Ascending aorta (tissue), 2 donors: ENCODE measurements around the gene POTEI. TPM values are rescaled to one million over a fixed set of nuclear protein-coding genes. Genes with fewer than 3 reads are reported as not detected.
"Not testable (repeated sequence)": the region's sequence is repeated elsewhere in the genome, so short reads cannot be mapped to it uniquely, and the experiment has no call there.

Experiments used
- DNase-seq, 2 donors: peaks; one replicate each; pipeline ENCODE4 v3.0.0-alpha.2; 2019; ENCODE audit warnings: low spot score in 2 of 2
- H3K27ac ChIP-seq, 2 donors: fragments of 200-600 bp; sonication (generic); one replicate each; pipeline ENCODE4 v1.5.1; 2016 to 2017; ENCODE audit warnings: mild to moderate bottlenecking in 1 of 2
- H3K27me3 ChIP-seq: fragments of 200-600 bp; sonication (generic); one replicate; pipeline ENCODE4 v1.5.1; 2017
- H3K36me3 ChIP-seq, 2 donors: fragments of 200-600 bp; sonication (generic); one replicate each; pipeline ENCODE4 v1.5.1; 2016
- H3K4me1 ChIP-seq, 2 donors: fragments of 200-600 bp; sonication (generic); one replicate each; pipeline ENCODE4 v1.5.1; 2016 to 2017; ENCODE audit warnings: mild to moderate bottlenecking in 1 of 2
- H3K4me3 ChIP-seq, 2 donors: fragments of 200-600 bp; sonication (generic); one replicate each; pipeline ENCODE4 v1.5.1; 2016 to 2017; ENCODE audit warnings: mild to moderate bottlenecking in 1 of 2
- H3K9me3 ChIP-seq, 2 donors: fragments of 200-600 bp; sonication (generic); one replicate each; pipeline ENCODE4 v1.5.1; 2016
- intact Hi-C: fragments of 100-400 bp; cut with DNase I; formaldehyde crosslinking; loops from one replicate; pipeline ENCODE4 v1.15.1; 2023
- total RNA-seq: library from RNA; depleted of rRNA; stranded (reverse); fragments of >200 nt; gene quantifications from one replicate; pipeline ENCODE4 v1.1.0, GENCODE V29; 2016

The POTEI gene
- not detected for total RNA-seq

DNA sequence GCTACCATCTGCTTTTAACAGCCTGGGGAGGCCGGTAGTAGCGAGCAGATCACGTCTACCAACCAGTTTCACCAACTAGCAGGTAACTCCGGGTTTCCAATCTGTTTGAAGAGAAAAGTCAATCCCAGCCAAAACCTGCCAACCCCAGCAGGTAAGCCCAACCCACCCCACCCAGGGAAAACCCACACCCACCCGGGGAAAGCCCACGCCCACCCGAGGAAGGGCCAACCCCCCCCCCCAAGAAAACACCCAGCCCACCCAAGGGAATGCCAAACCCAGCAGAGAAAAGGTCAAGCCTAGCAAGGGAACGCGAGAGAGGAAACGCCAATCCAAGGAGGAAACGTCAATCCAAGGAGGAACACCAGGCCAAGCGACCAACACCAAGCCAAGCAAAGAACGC, at the start of gene POTEI:
TSS of gene POTEI (minus strand) at position 101 of the 400 bp plus-strand sequence. CDS start at position 8, 93 bp downstream.
- H3K36me3 ChIP-seq, DNase-seq, H3K27ac ChIP-seq, intact Hi-C loops, H3K27me3 ChIP-seq, H3K4me1 ChIP-seq, H3K4me3 ChIP-seq, H3K9me3 ChIP-seq: not testable (repeated sequence)

DNA sequence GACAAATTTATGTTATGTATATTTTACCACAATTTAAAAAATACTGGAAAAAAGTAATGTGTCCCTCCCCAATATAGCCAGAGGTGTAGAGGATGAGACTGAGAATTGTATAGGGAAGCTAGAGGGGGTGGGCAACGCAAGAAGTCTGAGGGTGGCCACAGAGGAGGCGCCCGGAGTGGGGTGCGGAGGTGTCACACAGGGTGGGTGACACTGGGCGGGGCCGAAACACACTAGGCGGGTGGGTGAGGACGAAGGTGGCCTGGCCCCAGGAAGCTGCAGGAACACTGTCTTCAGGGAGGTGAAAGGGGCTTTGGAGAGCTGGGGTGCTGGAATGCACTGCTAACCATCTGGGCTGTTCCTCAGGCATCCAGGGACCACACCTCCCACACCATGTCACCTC, 47.3 kb upstream of the POTEI start:
- H3K4me3 ChIP-seq, H3K4me1 ChIP-seq, DNase-seq, H3K9me3 ChIP-seq, H3K27me3 ChIP-seq, intact Hi-C loops, H3K36me3 ChIP-seq, H3K27ac ChIP-seq: not testable (repeated sequence)

DNA sequence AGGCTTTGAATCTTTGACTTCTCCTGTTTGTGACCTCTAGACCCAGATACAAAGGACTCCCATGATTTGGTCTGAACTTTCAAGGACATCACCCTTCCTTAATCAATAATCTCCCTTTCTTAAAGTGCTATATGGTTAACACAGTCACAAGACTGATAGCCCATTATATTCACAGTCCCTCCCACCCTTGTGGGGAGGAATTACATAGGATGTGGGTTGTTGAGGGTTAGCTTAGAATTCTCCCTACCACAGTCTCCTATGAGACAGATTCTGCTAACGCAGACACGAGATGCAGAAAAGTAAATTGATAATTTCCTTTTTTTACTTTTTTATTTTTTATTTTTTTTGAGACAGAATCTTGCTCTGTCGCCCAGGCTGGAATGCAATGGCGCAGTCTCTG, 45.0 kb upstream of the POTEI start:
- H3K4me1 ChIP-seq, H3K27me3 ChIP-seq, H3K9me3 ChIP-seq, H3K27ac ChIP-seq, DNase-seq, intact Hi-C loops, H3K4me3 ChIP-seq, H3K36me3 ChIP-seq: not testable (repeated sequence)

DNA sequence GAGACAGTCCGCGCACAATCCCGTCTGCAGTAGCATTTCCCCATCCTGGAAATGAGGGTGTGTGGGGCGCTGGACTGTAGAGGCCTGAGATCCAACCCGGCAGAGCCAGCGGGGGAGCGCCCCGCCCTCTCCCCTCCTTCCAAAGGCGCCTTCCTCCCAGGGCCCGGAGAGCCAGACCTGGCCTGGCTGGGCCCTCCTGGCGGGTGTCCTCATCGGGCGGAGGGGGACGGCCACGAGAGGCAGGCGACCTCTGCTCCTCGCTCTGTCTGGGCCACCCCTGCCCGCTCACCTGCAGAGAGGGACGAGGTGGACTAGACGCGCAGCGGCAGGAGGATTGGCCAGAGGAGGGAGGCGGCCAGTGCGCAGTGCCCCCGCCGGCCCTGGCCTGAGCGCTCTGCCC, 40.3 kb upstream of the POTEI start:
- H3K4me1 ChIP-seq, H3K9me3 ChIP-seq, DNase-seq, H3K4me3 ChIP-seq, H3K27ac ChIP-seq, H3K36me3 ChIP-seq, H3K27me3 ChIP-seq, intact Hi-C loops: not testable (repeated sequence)

DNA sequence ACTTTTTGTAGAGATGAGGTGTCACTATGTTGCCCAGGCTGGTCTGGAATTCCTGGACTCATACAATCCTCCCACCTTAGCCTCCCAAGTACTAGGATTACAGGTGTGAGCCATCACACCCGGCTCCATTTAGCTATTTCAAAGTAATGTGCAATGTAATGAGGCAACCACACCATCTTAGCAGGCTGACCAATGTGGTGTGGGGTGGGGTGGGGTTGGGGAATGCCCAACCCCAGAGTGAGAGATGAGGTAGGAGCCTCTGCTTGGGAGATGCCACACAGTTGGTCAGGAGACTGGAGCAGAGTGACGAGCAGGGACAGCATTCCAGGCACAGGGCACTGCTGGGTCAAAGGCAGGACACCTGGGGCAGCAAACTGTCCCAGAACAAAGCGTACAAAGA, 39.3 kb upstream of the POTEI start:
- H3K4me1 ChIP-seq, intact Hi-C loops, H3K4me3 ChIP-seq, H3K9me3 ChIP-seq, H3K36me3 ChIP-seq, DNase-seq, H3K27me3 ChIP-seq, H3K27ac ChIP-seq: not testable (repeated sequence)

DNA sequence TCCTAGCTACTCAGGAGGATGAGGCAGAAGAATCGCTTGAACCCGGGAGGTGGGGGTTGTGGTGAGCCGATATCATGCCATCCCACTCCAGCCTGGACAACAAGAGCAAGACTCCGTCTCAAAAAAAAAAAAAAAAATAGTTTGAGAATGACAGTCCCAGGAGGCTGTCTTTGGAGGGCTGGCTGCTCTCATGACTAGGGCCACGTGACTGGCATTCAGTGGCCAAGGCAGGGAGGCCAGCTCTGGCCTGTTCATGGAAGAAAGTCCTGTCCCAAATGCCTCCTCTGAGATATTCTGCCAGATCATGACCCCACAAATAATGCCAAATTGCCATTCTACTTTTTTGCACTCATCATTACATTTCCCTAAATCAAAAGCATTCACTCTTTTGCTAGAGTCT, 35.9 kb upstream of the POTEI start:
- H3K4me1 ChIP-seq, H3K36me3 ChIP-seq, intact Hi-C loops, DNase-seq, H3K4me3 ChIP-seq, H3K9me3 ChIP-seq, H3K27me3 ChIP-seq, H3K27ac ChIP-seq: not testable (repeated sequence)

DNA sequence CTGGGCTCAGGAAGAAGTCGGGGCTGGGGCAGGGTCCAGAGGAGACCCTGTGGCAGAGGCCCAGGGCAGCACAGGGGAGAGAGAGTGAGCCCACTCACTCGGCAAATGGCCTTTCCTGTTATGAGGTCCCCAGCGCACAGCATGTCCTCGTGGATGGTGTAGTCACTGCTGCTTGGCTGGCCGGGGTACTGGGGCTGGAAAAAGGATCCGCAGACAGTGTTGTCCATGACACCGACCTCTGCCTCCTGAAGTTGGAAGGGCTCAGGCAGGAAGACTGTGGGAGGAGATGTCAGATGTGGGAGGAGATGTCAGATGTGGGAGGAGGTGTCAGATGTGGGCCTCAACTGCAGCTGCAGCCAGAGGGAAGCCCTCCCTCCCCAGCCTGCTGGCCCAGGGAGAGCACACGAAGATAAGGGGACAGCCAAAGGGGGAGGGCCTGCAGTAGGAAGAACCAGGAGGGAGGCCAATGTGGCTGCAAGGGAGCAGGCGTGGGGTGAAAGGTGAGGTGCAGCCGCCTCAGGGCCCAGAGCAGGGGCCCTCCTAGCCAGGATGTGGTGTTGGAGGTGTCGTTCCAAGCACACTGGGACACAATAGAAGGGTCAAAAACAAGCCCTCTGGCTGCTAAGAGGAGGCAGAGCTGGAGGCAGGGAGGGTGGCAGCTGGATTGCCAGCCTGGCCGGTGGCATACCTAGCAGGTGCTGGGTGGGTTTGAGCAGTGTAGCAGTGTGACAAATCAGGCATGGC, 34.8 kb upstream of the POTEI start:
- H3K9me3 ChIP-seq, H3K4me3 ChIP-seq, H3K27ac ChIP-seq, DNase-seq, H3K4me1 ChIP-seq, H3K36me3 ChIP-seq, H3K27me3 ChIP-seq, intact Hi-C loops: not testable (repeated sequence)

DNA sequence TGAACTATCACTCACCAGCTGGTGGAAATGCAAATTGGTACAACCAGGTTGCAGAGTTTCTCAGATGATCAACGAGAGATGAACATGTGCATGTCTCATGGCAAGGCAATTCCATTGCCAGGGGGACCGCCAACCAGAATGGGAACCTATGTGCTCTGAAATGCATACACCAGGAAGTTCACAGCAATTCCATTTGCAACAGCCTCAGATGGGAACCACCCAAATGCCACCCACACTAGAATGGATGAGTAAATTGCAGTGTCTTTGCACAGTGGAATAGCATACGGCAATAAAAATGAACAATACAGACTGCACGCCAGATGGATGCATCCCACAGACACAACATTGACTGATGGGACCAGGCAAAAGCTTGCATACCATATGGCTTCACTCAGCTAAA, 33.7 kb upstream of the POTEI start:
- H3K27ac ChIP-seq, H3K36me3 ChIP-seq, intact Hi-C loops, H3K4me3 ChIP-seq, DNase-seq, H3K4me1 ChIP-seq, H3K9me3 ChIP-seq, H3K27me3 ChIP-seq: not testable (repeated sequence)

DNA sequence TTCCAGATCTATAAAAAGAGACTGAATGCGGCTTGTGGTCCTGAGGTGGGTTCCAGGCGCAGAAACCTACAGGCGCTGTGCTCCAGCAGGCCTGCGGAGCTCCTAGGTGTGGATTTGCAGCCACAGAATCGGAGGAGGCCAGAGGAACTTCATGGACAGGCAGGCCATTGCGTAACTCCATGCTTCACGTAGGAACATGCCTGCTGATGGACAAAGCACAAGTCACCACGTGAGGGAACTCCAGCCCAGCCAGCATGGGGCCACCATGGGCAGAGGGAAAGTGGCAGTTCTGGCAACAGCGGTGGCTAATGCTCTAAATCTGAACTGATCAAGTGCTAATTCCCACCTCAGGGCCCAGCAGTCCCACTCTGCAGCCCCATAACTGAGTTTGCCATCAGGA, 29.1 kb upstream of the POTEI start:
- H3K36me3 ChIP-seq, H3K27ac ChIP-seq, H3K4me3 ChIP-seq, H3K27me3 ChIP-seq, H3K9me3 ChIP-seq, DNase-seq, intact Hi-C loops, H3K4me1 ChIP-seq: not testable (repeated sequence)

DNA sequence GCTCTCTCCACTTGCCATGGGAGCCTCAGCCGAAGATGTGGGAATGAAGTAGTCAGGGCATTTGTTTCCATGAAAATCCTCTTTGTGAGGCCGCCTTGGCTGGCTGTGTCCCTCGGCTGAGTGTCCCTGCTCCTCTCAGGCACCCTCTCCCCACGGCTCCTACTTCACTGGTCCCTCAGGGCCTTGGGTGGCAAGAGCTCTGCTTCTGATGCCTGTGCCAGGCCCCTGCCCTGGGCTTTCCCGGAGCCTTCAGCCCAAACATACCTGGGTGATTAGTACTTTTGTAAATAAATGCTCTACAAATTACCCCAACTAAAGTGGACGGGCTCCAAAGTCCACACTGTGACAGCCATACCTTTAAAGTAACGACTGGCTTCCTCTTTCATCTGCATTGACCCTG, 27.5 kb upstream of the POTEI start:
- DNase-seq, H3K4me3 ChIP-seq, H3K4me1 ChIP-seq, H3K27me3 ChIP-seq, H3K36me3 ChIP-seq, H3K27ac ChIP-seq, intact Hi-C loops, H3K9me3 ChIP-seq: not testable (repeated sequence)

DNA sequence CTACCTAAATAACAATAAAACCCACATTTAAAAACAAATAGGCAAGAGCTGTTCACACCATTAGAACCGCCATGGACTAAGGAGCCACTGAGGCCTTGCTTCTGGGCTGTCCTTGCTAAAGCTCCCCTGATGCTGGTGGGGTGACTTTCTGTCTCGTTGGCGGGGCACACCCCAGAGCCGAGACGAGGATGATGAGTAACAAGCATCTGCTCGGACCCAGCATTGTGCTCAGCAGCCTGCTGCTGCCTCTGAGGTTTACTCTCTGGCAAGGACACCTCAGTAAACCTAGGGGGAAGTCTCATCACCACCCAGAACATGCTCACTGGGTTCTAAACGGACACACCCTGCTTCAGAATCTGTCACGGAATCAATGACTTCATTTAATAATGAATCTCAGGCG, 22.5 kb upstream of the POTEI start:
- H3K36me3 ChIP-seq, H3K27me3 ChIP-seq, DNase-seq, H3K9me3 ChIP-seq, H3K27ac ChIP-seq, H3K4me1 ChIP-seq, intact Hi-C loops, H3K4me3 ChIP-seq: not testable (repeated sequence)

DNA sequence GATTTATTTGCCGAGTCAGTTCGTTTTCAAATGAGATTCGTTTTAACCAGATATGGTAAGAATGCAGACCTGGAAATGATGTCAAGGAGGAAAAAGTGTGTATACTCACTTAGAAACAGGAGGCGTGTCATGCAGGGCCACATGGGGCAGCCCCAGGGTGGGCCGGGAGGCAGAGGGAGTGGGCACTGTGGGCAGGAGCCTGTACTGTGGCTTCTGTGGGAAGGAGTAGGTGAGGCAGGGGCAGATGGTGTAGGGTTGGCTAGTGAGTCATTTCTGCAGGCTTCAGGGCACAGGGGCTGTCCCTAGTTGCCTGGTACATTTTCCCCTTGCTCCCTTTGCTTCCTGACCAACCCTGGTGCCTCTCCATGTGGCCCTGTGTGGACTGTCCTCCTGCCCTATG, 22.1 kb upstream of the POTEI start:
- H3K4me3 ChIP-seq, H3K9me3 ChIP-seq, intact Hi-C loops, H3K36me3 ChIP-seq, H3K4me1 ChIP-seq, H3K27ac ChIP-seq, H3K27me3 ChIP-seq, DNase-seq: not testable (repeated sequence)

DNA sequence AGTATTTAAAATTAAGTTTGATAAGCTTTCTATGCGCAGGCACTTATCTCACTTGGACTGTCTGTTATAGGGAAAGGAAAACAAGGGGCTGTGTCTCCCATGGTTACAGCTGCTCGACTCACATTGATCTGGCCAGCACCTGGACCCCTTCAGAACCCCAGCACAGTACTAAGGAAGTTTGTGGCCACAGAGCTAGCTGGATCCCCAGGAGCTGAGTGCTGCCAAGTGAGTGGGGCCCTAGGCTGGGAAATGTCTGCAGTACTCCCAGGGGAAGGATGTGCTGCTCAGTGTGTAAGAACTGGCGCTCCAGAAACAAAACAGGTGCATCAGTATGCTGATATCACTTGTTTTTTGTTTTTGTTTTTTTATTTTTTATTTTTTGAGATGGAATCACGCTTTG, 21.1 kb upstream of the POTEI start:
- H3K9me3 ChIP-seq, H3K36me3 ChIP-seq, H3K4me3 ChIP-seq, H3K27ac ChIP-seq, H3K27me3 ChIP-seq, DNase-seq, H3K4me1 ChIP-seq, intact Hi-C loops: not testable (repeated sequence)

DNA sequence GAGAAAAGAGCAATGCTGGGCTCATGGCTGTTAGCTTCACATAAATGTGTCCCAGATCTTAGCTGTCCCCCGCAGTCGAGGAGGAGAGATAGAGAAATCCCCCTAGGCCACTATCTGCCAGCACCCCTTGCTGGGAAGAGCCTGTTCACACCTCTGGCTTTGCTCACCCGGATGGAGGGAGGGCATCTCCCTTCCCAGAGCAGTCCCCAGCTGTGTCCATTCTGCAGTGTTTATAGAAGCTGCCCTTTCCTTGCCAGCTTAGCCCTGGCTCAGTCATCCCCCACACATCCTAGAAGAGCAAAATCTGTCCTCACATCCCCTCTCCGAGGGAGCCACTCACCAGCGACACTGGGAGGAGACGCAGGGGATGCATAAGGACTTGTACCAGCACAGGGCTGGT, 20.4 kb upstream of the POTEI start:
- H3K27ac ChIP-seq, DNase-seq, intact Hi-C loops: not testable (repeated sequence)

DNA sequence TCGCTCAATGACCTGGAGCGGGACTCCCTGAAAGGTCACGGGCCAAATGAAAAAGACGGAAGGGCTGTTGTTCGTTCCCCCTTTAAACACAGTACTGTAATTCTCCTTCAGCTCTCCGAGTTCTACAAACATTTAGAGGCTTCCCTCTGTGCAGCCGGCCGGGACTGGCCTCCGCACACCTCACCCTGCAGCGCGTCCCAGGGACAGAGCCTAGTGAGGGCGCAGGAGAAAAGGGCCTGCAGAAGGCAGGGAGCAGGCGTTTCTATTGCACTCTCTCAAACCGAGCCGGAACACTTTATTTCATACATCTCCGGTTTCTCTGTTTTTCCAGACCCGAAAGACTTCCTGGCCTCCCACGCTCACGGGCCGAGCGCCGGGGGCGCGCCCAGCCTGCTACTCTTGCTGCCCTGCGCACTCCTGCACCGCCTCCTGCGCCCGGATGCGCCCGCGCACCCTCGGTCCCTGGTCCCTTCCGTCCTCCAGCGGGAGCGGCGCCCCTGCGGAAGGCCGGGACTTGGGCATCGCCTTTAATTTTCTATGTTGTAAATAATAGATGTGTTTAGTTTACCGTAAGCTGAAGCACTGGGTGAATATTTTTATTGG, 18.3 kb upstream of the POTEI start:
- H3K9me3 ChIP-seq = not testable (repeated sequence)

More for the DNA sequence above, 20.4 kb upstream of the POTEI start:
- not testable (repeated sequence) for H3K4me1 ChIP-seq, H3K36me3 ChIP-seq, H3K27me3 ChIP-seq, H3K4me3 ChIP-seq, H3K9me3 ChIP-seq

More for the DNA sequence above, 18.3 kb upstream of the POTEI start:
- H3K36me3 ChIP-seq, intact Hi-C loops, H3K4me1 ChIP-seq, H3K27me3 ChIP-seq, DNase-seq, H3K27ac ChIP-seq, H3K4me3 ChIP-seq: not testable (repeated sequence)
